ENCODE data around the gene CCDC154. TPM values are rescaled to one million over a fixed set of nuclear protein-coding genes. Genes with fewer than 3 reads are reported as not detected.

The CCDC154 gene
- total RNA-seq, 1 donor: 0.21 TPM

- H3K4me3 ChIP-seq (ENCODE audit: low read length): no peak overlapping the region
- no peaks in the 10 kb centered on the region for H3K27me3 ChIP-seq (ENCODE audit: insufficient read depth, low read length)
- no peaks in the 10 kb centered on the region for H3K9me3 ChIP-seq (ENCODE audit: low read depth, low read length)
- H3K4me1 ChIP-seq (ENCODE audit: insufficient read depth, low read length): no peaks in the 10 kb centered on the region
Observed at GRCh38 chr16:1389762-1390161, 54.6 kb downstream of the CCDC154 start.

- Histone ChIP-seq H3K9me3 (ENCODE audit: low read depth, low read length) (no peaks in the 10 kb centered on the region), H3K4me3 (ENCODE audit: low read length) (no peak overlapping the region), H3K4me1 (ENCODE audit: insufficient read depth, low read length) (no peaks in the 10 kb centered on the region), H3K27me3 (ENCODE audit: insufficient read depth, low read length) (no peaks in the 10 kb centered on the region)
Observed at GRCh38 chr16:1387331-1387730, 57.0 kb downstream of the CCDC154 start.

DNA sequence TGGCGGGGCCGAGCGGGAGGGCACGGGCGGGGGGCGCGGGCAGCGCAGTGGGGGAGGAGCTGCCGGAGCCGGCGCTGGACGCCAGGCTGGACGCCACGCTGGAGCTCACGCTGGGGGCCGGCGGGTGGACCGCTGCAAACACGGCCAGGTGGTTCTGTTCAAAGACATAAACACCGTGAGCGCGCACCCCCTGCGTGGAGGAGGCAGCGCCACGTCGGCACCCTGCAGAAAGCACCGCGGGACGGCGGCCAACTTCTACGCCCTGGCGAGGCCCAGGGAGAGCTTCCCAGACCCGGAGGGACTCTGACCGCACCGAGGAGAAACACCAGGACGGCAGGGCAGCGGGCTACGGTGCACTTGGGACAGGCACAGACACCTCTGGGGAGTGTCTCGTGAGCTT is 59.1 kb downstream of the CCDC154 start:
- H3K9me3 ChIP-seq (ENCODE audit: low read depth, low read length): no peaks in the 10 kb centered on the region
- H3K4me3 ChIP-seq (ENCODE audit: low read length): no peak overlapping the region
- no peaks in the 10 kb centered on the region for H3K27me3 ChIP-seq (ENCODE audit: insufficient read depth, low read length)
- H3K4me1 ChIP-seq (ENCODE audit: insufficient read depth, low read length): peaks cover 2% of the 10 kb centered on the region

Other genes with a start within 250 kb of the CCDC154 start
- not detected for gene TPSG1, start 219.3 kb downstream of the CCDC154 start, total RNA-seq
- not detected for gene TPSB2, start 214.4 kb downstream of the CCDC154 start, total RNA-seq
- gene TPSAB1, start 203.9 kb downstream of the CCDC154 start, total RNA-seq: not detected
- gene TPSD1, start 188.5 kb downstream of the CCDC154 start, total RNA-seq: not detected
- 108 TPM for gene UBE2I, start 134.9 kb downstream of the CCDC154 start, total RNA-seq
- 2.3 TPM for gene BAIAP3, start 110.9 kb downstream of the CCDC154 start, total RNA-seq
- 21.3 TPM for gene TSR3, start 92.7 kb downstream of the CCDC154 start, total RNA-seq
- 29.8 TPM for gene GNPTG, start 92.6 kb downstream of the CCDC154 start, total RNA-seq
- gene UNKL, start 29.9 kb downstream of the CCDC154 start, total RNA-seq: 18.4 TPM
- 4.3 TPM for gene UQCC4, start 23.8 kb downstream of the CCDC154 start, total RNA-seq
- 0.84 TPM for gene PERCC1, start 13.5 kb downstream of the CCDC154 start, total RNA-seq
- 58.2 TPM for gene CLCN7, start 30.5 kb upstream of the CCDC154 start, total RNA-seq
- not detected for gene PTX4, start 44.4 kb upstream of the CCDC154 start, total RNA-seq
- 10.2 TPM for gene TELO2, start 48.8 kb upstream of the CCDC154 start, total RNA-seq
- 12.6 TPM for gene TMEM204, start 89.1 kb upstream of the CCDC154 start, total RNA-seq
- 2.3 TPM for gene IFT140, start 167.5 kb upstream of the CCDC154 start, total RNA-seq
- 11.2 TPM for gene CRAMP1, start 167.8 kb upstream of the CCDC154 start, total RNA-seq
- gene JPT2, start 233.7 kb upstream of the CCDC154 start, total RNA-seq: 2.5 TPM

All from mononuclear cell (primary cell).